CD4-positive, alpha-beta memory T cell (primary cell): ENCODE measurements around the gene EIPR1. TPM values are rescaled to one million over a fixed set of nuclear protein-coding genes. Genes with fewer than 3 reads are reported as not detected.
"Not testable (repeated sequence)": the region's sequence is repeated elsewhere in the genome, so short reads cannot be mapped to it uniquely, and the experiment has no call there.

Experiments used
- CTCF ChIA-PET: fragments of 350-600 bp; sonication (Branson Sonifier 250); formaldehyde crosslinking; loops from one replicate; lab custom pipeline; 2021; ENCODE audit warnings: inconsistent platforms; ENCODE audit not compliant: partially characterized antibody; lab: Charles Lee
- POLR2A ChIA-PET: fragments of 350-600 bp; sonication (Branson Sonifier 250); formaldehyde crosslinking; loops from one replicate; lab custom pipeline; 2021; ENCODE audit not compliant: partially characterized antibody; lab: Charles Lee
- DNase-seq, 5 donors: peaks; one replicate each; pipeline versions ENCODE4 v3.0.0 to v3.0.0-alpha.2; 2020 to 2022; ENCODE audit warnings: mixed read lengths in 1 of 5
- H3K27ac ChIP-seq: one replicate; pipeline ENCODE4 v1.7.0; 2013; ENCODE audit warnings: low read depth, low read length
- H3K27me3 ChIP-seq: 2 replicates; pipeline ENCODE4 v1.7.0; 2013; ENCODE audit warnings: mild to moderate bottlenecking, low read length, moderate library complexity; ENCODE audit not compliant: insufficient read depth
- H3K36me3 ChIP-seq: 2 replicates; pipeline ENCODE4 v1.7.0; 2013; ENCODE audit warnings: mild to moderate bottlenecking, low read length, moderate library complexity; ENCODE audit not compliant: insufficient read depth
- H3K4me1 ChIP-seq: 2 replicates; pipeline ENCODE4 v1.7.0; 2013; ENCODE audit warnings: mild to moderate bottlenecking, low read length, moderate library complexity; ENCODE audit not compliant: insufficient read depth
- H3K4me3 ChIP-seq, 2 donors: one replicate each; pipeline ENCODE4 v1.7.0; 2013; ENCODE audit warnings: low read length in 2 of 2, mild to moderate bottlenecking in 1 of 2
- H3K9me3 ChIP-seq, 2 donors: one replicate each; pipeline ENCODE4 v1.7.0; 2013; ENCODE audit warnings: low read length in 2 of 2, control low read depth in 1 of 2; ENCODE audit not compliant: control insufficient read depth in 1 of 2
- H3K27ac Mint-ChIP-seq, 7 donors: one replicate each; pipeline ENCODE4 v1.8.0; 2020 to 2021; ENCODE audit warnings: mixed read lengths in 7 of 7, mild to moderate bottlenecking in 6 of 7, inconsistent platforms in 3 of 7, moderate library complexity in 3 of 7
- H3K27me3 Mint-ChIP-seq, 2 donors: one replicate each; pipeline ENCODE4 v1.8.0; 2020 to 2021; ENCODE audit warnings: mixed read lengths in 2 of 2
- H3K36me3 Mint-ChIP-seq, 2 donors: one replicate each; pipeline ENCODE4 v1.8.0; 2020 to 2021; ENCODE audit warnings: mixed read lengths in 2 of 2, inconsistent platforms in 1 of 2, mild to moderate bottlenecking in 1 of 2
- H3K4me1 Mint-ChIP-seq, 4 donors: one replicate each; pipeline ENCODE4 v1.8.0; 2020 to 2021; ENCODE audit warnings: mixed read lengths in 4 of 4, mild to moderate bottlenecking in 1 of 4
- H3K4me3 Mint-ChIP-seq, 8 donors: one replicate each; pipeline ENCODE4 v1.8.0; 2020 to 2021; ENCODE audit warnings: mixed read lengths in 8 of 8, mild to moderate bottlenecking in 7 of 8, moderate library complexity in 6 of 8, inconsistent platforms in 3 of 8
- H3K9me3 Mint-ChIP-seq, 8 donors: one replicate each; pipeline ENCODE4 v1.8.0; 2020 to 2021; ENCODE audit warnings: mixed read lengths in 8 of 8, mild to moderate bottlenecking in 5 of 8, inconsistent platforms in 3 of 8, moderate library complexity in 1 of 8
- intact Hi-C: fragments of 100-400 bp; cut with micrococcal nuclease; formaldehyde crosslinking; loops from one replicate; pipeline ENCODE4 v1.15.1; 2023
- polyA plus RNA-seq, 2 donors: library from polyadenylated mRNA; unstranded; fragments of 300-500 nt; fragmentation: Illumina TruSeq; gene quantifications; one replicate each; pipeline ENCODE4 v1.2.3, GENCODE V29; 2021
- total RNA-seq, 2 experiments: library from RNA; stranded (reverse); gene quantifications; one replicate each; pipeline ENCODE4 v1.2.3, GENCODE V29; 2021

EIPR1 gene
- total and polyA plus RNA-seq, 4 experiments from 2014 or later: 18.2 to 48.0 (median 26.2) TPM

DNA sequence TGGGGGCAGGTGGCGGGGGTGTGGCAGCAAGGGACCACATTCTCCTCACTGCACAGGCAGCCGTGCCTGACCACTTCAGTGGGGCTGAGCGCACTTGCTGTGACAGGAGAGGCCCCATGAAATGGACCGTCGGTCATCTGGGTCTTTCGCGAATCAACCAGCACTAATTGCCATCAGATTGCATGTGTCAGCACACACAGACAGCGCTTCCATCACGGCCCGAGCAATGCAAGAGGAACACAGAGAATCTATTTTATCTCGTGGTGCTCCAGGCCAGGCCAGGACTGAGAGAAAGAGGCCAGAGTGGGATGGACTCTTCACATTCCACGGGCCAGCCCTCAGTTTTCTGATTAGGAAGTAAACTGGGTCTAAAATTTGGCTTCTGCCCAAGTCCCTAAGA is 87.0 kb downstream of the EIPR1 start:
- Mint-ChIP-seq H3K4me3 (no peak overlapping the region), H3K36me3 (peaks cover 7 to 13% of the 10 kb centered on the region in 2 donors), H3K27ac (peak overlapping the region in 1 of 7 donors; percentile 47), H3K27me3 (no peaks in the 10 kb centered on the region), H3K4me1 (peaks cover 0 to 15% (median 7%) of the 10 kb centered on the region in 4 donors), H3K9me3 (peaks cover 0 to 6% (median 0%) of the 10 kb centered on the region in 8 donors)
- DNase-seq: no peak
- H3K27me3 ChIP-seq: no peaks in the 10 kb centered on the region
- H3K4me1 ChIP-seq: no peaks in the 10 kb centered on the region
- H3K4me3 ChIP-seq: no peak overlapping the region
- H3K9me3 ChIP-seq: no peaks in the 10 kb centered on the region
- no peaks in the 10 kb centered on the region for H3K36me3 ChIP-seq
- intact Hi-C loops: no loop called here
- CTCF ChIA-PET: no interaction called here
- POLR2A ChIA-PET: no interaction called here
- no peak overlapping the region for H3K27ac ChIP-seq

DNA sequence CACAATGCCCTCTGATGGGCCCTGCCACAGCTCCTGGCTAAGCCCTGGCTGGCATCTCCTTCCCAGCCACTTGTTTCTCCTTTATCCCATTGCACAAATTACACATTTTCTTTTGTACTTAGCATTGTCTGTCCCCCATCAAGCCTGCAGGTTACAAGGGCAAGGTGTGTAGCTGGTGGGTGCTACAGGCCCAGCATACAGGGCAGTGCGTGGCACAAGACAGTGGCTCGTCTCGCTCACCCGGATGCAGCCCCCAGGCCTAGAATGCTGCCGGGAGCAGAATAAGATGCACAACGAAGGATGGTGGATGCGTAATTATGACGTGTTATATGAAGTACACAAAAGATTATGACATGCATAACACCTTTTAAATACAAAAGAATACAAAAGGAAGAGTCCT is 87.6 kb downstream of the EIPR1 start:
- H3K27me3 ChIP-seq: no peaks in the 10 kb centered on the region
- ChIA-PET CTCF (no interaction called here), POLR2A (no interaction called here)
- intact Hi-C loops: no loop called here
- no peaks in the 10 kb centered on the region for H3K4me1 ChIP-seq
- Mint-ChIP-seq H3K4me3 (no peak overlapping the region), H3K36me3 (peaks cover 7 to 14% of the 10 kb centered on the region in 2 donors), H3K27ac (peak overlapping the region in 1 of 7 donors; percentile 10), H3K27me3 (no peaks in the 10 kb centered on the region), H3K4me1 (peaks cover 0 to 15% (median 7%) of the 10 kb centered on the region in 4 donors), H3K9me3 (peaks cover 0 to 6% (median 0%) of the 10 kb centered on the region in 8 donors)
- H3K36me3 ChIP-seq: no peaks in the 10 kb centered on the region
- no peaks in the 10 kb centered on the region for H3K9me3 ChIP-seq
- no peak overlapping the region for H3K27ac ChIP-seq
- H3K4me3 ChIP-seq: no peak overlapping the region
- no peak for DNase-seq

DNA sequence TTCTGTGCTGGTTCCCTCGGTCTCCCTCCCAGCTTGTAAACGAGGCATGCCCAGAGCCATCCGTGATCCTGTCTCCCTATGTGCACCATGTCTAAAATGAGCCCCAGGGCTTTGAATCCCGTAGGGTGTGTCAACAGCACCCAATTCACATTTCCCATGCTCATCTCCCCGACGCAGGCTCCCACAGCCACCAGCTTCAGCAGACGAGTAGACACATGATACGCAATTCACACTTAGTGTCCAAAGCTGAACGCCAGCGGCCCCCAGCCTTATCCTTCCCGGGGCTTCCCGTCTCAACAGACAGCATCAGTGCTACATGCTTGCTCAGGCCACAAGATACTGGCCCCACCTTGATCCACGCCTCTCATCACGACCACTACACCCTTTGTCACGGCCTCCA is 88.1 kb downstream of the EIPR1 start:
- Histone ChIP-seq H3K4me1 (no peaks in the 10 kb centered on the region), H3K27ac (no peak overlapping the region), H3K27me3 (no peaks in the 10 kb centered on the region), H3K36me3 (no peaks in the 10 kb centered on the region), H3K4me3 (no peak overlapping the region), H3K9me3 (no peaks in the 10 kb centered on the region)
- Mint-ChIP-seq H3K9me3 (peaks cover 0 to 6% (median 0%) of the 10 kb centered on the region in 8 donors), H3K36me3 (peaks cover 9 to 18% of the 10 kb centered on the region in 2 donors), H3K27ac (no peak overlapping the region), H3K27me3 (no peaks in the 10 kb centered on the region), H3K4me3 (no peak overlapping the region), H3K4me1 (peaks cover 0 to 15% (median 9%) of the 10 kb centered on the region in 4 donors)
- CTCF ChIA-PET: no interaction called here
- POLR2A ChIA-PET: no interaction called here
- intact Hi-C loops: no loop called here
- no peak for DNase-seq

DNA sequence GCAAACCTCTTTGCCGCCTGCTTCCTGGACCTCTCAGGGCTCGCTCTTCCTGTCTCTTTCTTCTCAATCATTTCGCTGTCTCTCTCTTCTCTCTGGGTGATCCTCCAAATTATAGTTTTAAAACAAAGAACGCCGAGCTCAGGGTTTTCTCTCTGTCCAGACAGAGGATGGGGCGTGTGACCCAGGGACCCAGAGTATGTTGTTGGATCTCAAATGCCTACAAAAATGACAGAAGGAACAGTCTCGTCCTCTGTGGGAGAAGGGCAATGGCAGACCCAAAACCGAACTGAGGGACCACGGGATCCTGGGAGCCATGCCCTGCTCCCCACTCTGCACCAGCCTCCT is 88.5 kb downstream of the EIPR1 start:
- ChIA-PET POLR2A (no interaction called here), CTCF (no interaction called here)
- Mint-ChIP-seq H3K27me3 (no peaks in the 10 kb centered on the region), H3K9me3 (peaks cover 0 to 6% (median 0%) of the 10 kb centered on the region in 8 donors), H3K4me1 (peaks cover 0 to 16% (median 10%) of the 10 kb centered on the region in 4 donors), H3K4me3 (no peak overlapping the region), H3K27ac (peak overlapping the region in 2 of 7 donors; percentile 38 to 65), H3K36me3 (peaks cover 9 to 18% of the 10 kb centered on the region in 2 donors)
- Histone ChIP-seq H3K27me3 (no peaks in the 10 kb centered on the region), H3K9me3 (no peaks in the 10 kb centered on the region), H3K27ac (no peak overlapping the region), H3K4me3 (no peak overlapping the region), H3K4me1 (no peaks in the 10 kb centered on the region), H3K36me3 (no peaks in the 10 kb centered on the region)
- DNase-seq: no peak
- intact Hi-C loops: no loop called here

DNA sequence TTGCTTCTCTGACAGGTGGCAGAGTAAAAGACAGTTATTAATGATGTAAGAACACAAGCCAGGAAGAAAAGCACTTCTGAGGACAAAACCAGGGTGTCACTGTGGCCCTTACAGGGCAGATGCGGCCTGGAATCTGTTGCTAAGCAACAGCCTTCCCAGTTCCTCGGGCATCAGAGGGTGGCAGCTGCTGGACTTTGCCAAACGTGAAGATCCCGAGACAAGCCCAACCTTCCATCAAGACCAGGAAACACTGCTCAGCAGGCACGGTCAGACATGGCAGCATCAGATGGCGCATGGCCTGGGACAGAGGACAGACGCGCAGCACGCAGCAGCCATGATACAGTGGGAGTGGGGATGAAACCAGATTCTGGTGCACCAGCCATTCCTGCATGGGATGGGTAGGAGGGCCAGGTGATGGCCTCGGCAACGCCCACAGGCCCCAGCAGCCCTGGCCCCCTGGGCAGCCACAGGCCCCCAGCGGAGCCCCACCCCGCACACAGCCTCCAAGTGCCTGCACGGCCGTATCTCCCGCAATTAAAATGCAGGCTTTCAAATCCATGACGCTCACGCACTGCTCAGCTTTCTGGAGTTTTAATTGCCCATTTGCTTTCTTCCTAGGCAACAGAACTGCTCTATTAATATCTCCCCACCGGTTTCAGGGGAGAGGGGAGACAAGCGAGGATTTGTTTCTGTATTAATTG is 89.0 kb downstream of the EIPR1 start:
- ChIA-PET POLR2A (no interaction called here), CTCF (no interaction called here)
- H3K36me3 Mint-ChIP-seq: peaks cover 9 to 18% of the 10 kb centered on the region in 2 donors
- Histone ChIP-seq H3K4me3 (no peak overlapping the region), H3K36me3 (no peaks in the 10 kb centered on the region), H3K27me3 (no peaks in the 10 kb centered on the region), H3K9me3 (no peaks in the 10 kb centered on the region), H3K4me1 (no peaks in the 10 kb centered on the region), H3K27ac (no peak overlapping the region)
- intact Hi-C loops: no loop called here
- H3K27ac Mint-ChIP-seq: peak overlapping the region in 1 of 7 donors; percentile 65
- H3K4me1 Mint-ChIP-seq: peaks cover 0 to 16% (median 10%) of the 10 kb centered on the region in 4 donors
- no peaks in the 10 kb centered on the region for H3K27me3 Mint-ChIP-seq
- no peak for DNase-seq
- H3K9me3 Mint-ChIP-seq: peaks cover 0 to 6% (median 0%) of the 10 kb centered on the region in 8 donors
- no peak overlapping the region for H3K4me3 Mint-ChIP-seq

- intact Hi-C loops: no loop called here
- no peaks in the 10 kb centered on the region for H3K27me3 Mint-ChIP-seq
- ChIA-PET POLR2A (interaction anchor here (1.0 kb wide), 1 partner anchor 12 kb away, joined by 3 read pairs; no protein-coding TSS in a partner anchor), CTCF (interaction anchor here (0.8 to 1.2 kb wide), 3 partner anchors 9 to 21 kb away, joined by 3 read pairs; no protein-coding TSS in a partner anchor)
- Histone ChIP-seq H3K27me3 (no peaks in the 10 kb centered on the region), H3K4me1 (no peaks in the 10 kb centered on the region), H3K36me3 (no peaks in the 10 kb centered on the region), H3K27ac (no peak overlapping the region), H3K9me3 (no peaks in the 10 kb centered on the region), H3K4me3 (no peak overlapping the region)
- H3K27ac Mint-ChIP-seq: peak overlapping the region in 1 of 7 donors; percentile 83
- peaks cover 0 to 22% (median 9%) of the 10 kb centered on the region in 4 donors for H3K4me1 Mint-ChIP-seq
- peaks cover 0 to 6% (median 0%) of the 10 kb centered on the region in 8 donors for H3K9me3 Mint-ChIP-seq
- H3K36me3 Mint-ChIP-seq: peaks cover 13 to 16% of the 10 kb centered on the region in 2 donors
- no peak overlapping the region for H3K4me3 Mint-ChIP-seq
- DNase-seq: no peak
These were observed 89.7 kb downstream of the EIPR1 start for GRCh38 chr2:3287896-3288295.

DNA sequence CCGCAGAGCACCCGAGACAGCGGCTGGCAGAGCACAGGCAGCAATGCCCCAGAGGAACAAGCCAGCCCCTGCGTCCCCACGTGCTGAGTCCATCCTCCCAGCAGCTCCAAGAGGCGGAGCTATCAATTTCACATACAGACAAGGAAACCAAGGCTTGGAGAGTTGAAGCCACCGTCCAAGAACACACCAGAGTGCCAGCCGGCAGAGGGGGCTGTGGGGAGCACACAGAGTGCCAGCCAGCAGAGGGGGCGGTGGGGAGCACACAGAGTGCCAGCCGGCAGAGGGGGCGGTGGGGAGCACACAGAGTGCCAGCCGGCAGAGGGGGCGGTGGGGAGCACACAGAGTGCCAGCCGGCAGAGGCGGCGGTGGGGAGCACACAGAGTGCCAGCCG is 91.0 kb downstream of the EIPR1 start:
- H3K9me3 Mint-ChIP-seq, H3K36me3 ChIP-seq, H3K4me3 Mint-ChIP-seq, H3K27me3 Mint-ChIP-seq, DNase-seq, H3K4me1 ChIP-seq, H3K4me3 ChIP-seq, H3K9me3 ChIP-seq, H3K27me3 ChIP-seq, H3K27ac ChIP-seq, intact Hi-C loops: not testable (repeated sequence)
- ChIA-PET POLR2A (interaction anchor here (1.0 kb wide), 1 partner anchor 11 kb away, joined by 3 read pairs; no protein-coding TSS in a partner anchor), CTCF (interaction anchor here (1.2 kb wide), 1 partner anchor 16 kb away, joined by 3 read pairs; no protein-coding TSS in a partner anchor)
- Mint-ChIP-seq H3K4me1 (peaks cover 0 to 22% (median 6%) of the 10 kb centered on the region in 4 donors), H3K27ac (peak overlapping the region in 1 of 7 donors; percentile 60), H3K36me3 (peaks cover 12 to 18% of the 10 kb centered on the region in 2 donors)
